Vagina (tissue), 2 donors: ENCODE measurements around the gene S100A5. TPM values are rescaled to one million over a fixed set of nuclear protein-coding genes. Genes with fewer than 3 reads are reported as not detected.
A peak's percentile ranks its signal among the peaks of the same experiment; 100 is the strongest.

Source experiments
- DNase-seq, 2 donors: peaks; one replicate each; pipeline ENCODE4 v3.0.0-alpha.2; 2017; ENCODE audit errors: extremely low spot score in 2 of 2
- H3K27ac ChIP-seq: fragments of 200-600 bp; sonication (generic); one replicate; pipeline ENCODE4 v1.5.1; 2019
- H3K27me3 ChIP-seq: fragments of 200-600 bp; sonication (generic); one replicate; pipeline ENCODE4 v1.5.1; 2019
- H3K36me3 ChIP-seq, 2 donors: fragments of 200-600 bp; sonication (generic); one replicate each; pipeline ENCODE4 v1.5.1; 2017 to 2019
- H3K4me1 ChIP-seq: fragments of 200-600 bp; sonication (generic); one replicate; pipeline ENCODE4 v1.5.1; 2019
- H3K4me3 ChIP-seq, 2 donors: fragments of 200-600 bp; sonication (generic); 1 replicate in 1 of 2; 2 replicates in 1 of 2; pipeline ENCODE4 v1.5.1; 2016 to 2019
- H3K9me3 ChIP-seq: fragments of 200-600 bp; sonication (generic); one replicate; pipeline ENCODE4 v1.5.1; 2019
- POLR2A ChIP-seq, 2 donors: fragments of 450-650 bp; IDR thresholded peaks; one replicate each; pipeline ENCODE4 v1.6.1; 2017; ENCODE audit warnings: antibody characterized with exemption in 2 of 2, mild to moderate bottlenecking in 2 of 2, moderate library complexity in 2 of 2
- POLR2AphosphoS5 ChIP-seq, 2 donors: sonication (generic); formaldehyde crosslinking; IDR thresholded peaks; one replicate each; pipeline ENCODE4 v1.9.0; 2017; ENCODE audit warnings: antibody characterized with exemption in 2 of 2, mild to moderate bottlenecking in 2 of 2, low read depth in 1 of 2; ENCODE audit not compliant: insufficient read depth in 1 of 2
- intact Hi-C: fragments of 100-400 bp; cut with DNase I; formaldehyde crosslinking; loops from one replicate; pipeline ENCODE4 v1.15.1; 2023
- total RNA-seq: library from RNA; depleted of rRNA; stranded (reverse); fragments of >200 nt; gene quantifications from one replicate; pipeline ENCODE4 v1.2.3, GENCODE V29; 2016
- TF ChIP-seq, protein P1 (sequence below), 3 experiments: fragments of 450-650 bp in 2 of 3; fragments of 200-600 bp in 1 of 3; sonication (generic) in 1 of 3; IDR thresholded peaks; one replicate each; pipeline ENCODE4 v1.5.1; 2017 to 2019; ENCODE audit warnings: antibody characterized with exemption in 3 of 3, mild to moderate bottlenecking in 2 of 3, moderate library complexity in 2 of 3

Gene S100A5
- total RNA-seq, 1 donor from 2014 or later, result not detected

DNA sequence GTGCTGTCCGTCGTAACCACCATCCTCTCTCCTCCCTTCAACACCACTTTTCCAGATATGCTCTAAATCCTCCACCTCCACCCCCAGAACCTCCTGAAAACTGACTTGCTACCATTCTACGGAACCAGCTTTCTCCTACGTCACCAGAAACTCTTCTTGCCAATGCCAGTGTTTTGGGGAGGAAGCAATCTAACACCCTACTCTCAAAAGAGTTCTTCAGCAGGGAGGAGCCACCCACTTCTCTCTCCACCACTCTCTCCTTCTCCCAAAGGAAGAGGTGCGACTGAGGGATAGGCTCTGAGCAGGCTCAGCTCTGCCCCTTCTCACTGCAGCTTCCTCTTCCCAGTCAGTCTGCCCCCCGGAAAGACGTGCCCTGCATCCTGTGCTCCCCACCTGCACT is 31.0 kb upstream of the S100A5 start:
- Histone ChIP-seq H3K27me3 (no peaks in the 10 kb centered on the region), H3K36me3 (no peaks in the 10 kb centered on the region), H3K4me3 (no peak overlapping the region), H3K4me1 (peaks cover 28% of the 10 kb centered on the region), H3K9me3 (no peaks in the 10 kb centered on the region), H3K27ac (no peak overlapping the region)
- intact Hi-C loops, result no loop called here
- TF ChIP-seq, protein P1, sequence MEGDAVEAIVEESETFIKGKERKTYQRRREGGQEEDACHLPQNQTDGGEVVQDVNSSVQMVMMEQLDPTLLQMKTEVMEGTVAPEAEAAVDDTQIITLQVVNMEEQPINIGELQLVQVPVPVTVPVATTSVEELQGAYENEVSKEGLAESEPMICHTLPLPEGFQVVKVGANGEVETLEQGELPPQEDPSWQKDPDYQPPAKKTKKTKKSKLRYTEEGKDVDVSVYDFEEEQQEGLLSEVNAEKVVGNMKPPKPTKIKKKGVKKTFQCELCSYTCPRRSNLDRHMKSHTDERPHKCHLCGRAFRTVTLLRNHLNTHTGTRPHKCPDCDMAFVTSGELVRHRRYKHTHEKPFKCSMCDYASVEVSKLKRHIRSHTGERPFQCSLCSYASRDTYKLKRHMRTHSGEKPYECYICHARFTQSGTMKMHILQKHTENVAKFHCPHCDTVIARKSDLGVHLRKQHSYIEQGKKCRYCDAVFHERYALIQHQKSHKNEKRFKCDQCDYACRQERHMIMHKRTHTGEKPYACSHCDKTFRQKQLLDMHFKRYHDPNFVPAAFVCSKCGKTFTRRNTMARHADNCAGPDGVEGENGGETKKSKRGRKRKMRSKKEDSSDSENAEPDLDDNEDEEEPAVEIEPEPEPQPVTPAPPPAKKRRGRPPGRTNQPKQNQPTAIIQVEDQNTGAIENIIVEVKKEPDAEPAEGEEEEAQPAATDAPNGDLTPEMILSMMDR (IDR thresholded peaks at IDR 0.05), result no peak
- TF ChIP-seq POLR2A (IDR thresholded peaks at IDR 0.05) (no peak), POLR2AphosphoS5 (IDR thresholded peaks at IDR 0.05; ENCODE audit: insufficient read depth in 1 of 2, low read depth in 1 of 2) (no peak)
- no peak for DNase-seq

DNA sequence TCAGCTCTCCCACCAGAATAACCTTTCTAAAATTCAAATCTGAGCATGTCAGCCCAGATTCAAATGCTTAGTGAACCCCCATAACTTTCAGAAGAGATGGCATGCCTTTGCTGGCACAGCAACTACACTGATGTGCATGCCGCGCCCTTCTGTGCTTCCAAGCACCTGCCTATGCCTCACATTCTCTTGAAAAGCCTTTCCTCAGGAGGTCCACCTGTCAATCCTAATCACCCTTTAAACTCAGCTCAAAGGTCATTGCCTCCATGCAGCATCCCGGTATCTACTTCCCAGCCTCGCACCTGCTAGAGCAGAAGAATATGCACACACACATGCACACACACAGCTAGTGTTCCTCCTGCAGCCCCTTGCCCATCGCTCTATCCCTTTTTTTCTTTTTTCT is 30.1 kb upstream of the S100A5 start:
- intact Hi-C loops, result no loop called here
- DNase-seq, result no peak
- TF ChIP-seq, protein P1 (IDR thresholded peaks at IDR 0.05), result no peak
- TF ChIP-seq POLR2A (IDR thresholded peaks at IDR 0.05) (no peak), POLR2AphosphoS5 (IDR thresholded peaks at IDR 0.05; ENCODE audit: insufficient read depth in 1 of 2, low read depth in 1 of 2) (no peak)
- peaks cover 34% of the 10 kb centered on the region for H3K4me1 ChIP-seq
- no peaks in the 10 kb centered on the region for H3K9me3 ChIP-seq
- H3K27me3 ChIP-seq, result no peaks in the 10 kb centered on the region
- H3K4me3 ChIP-seq, result no peak overlapping the region
- H3K36me3 ChIP-seq, result no peaks in the 10 kb centered on the region
- no peak overlapping the region for H3K27ac ChIP-seq

DNA sequence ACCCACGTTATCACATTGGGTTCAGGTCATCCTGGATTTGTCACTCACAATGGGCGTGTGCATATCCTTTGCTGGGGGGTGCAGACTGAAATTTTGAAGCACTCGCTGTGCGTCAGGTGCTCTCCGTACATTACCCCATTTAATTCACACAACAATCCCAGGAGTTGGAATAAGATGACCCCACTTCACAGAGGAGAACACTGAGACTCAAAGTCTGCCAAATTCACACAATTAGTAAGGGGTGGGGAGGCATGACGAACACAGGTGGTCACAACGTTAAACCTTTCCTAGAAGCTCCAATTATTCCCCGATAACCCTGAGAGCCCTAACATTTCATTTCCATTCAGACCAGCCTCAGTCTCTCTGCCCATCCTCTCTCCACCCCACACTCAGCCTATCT is 28.7 kb upstream of the S100A5 start:
- peak overlapping the region; percentile 98 for H3K27ac ChIP-seq
- TF ChIP-seq POLR2A (IDR thresholded peaks at IDR 0.05) (no peak), POLR2AphosphoS5 (IDR thresholded peaks at IDR 0.05; ENCODE audit: insufficient read depth in 1 of 2, low read depth in 1 of 2) (no peak)
- TF ChIP-seq, protein P1 (IDR thresholded peaks at IDR 0.05), result no peak
- H3K9me3 ChIP-seq, result no peaks in the 10 kb centered on the region
- no peaks in the 10 kb centered on the region for H3K36me3 ChIP-seq
- H3K4me1 ChIP-seq, result peaks cover 44% of the 10 kb centered on the region
- no peak for DNase-seq
- no peaks in the 10 kb centered on the region for H3K27me3 ChIP-seq
- intact Hi-C loops, result loop anchor here (5.0 kb wide), 1 partner anchor 57 kb away; no protein-coding TSS in a partner anchor
- no peak overlapping the region for H3K4me3 ChIP-seq

DNA sequence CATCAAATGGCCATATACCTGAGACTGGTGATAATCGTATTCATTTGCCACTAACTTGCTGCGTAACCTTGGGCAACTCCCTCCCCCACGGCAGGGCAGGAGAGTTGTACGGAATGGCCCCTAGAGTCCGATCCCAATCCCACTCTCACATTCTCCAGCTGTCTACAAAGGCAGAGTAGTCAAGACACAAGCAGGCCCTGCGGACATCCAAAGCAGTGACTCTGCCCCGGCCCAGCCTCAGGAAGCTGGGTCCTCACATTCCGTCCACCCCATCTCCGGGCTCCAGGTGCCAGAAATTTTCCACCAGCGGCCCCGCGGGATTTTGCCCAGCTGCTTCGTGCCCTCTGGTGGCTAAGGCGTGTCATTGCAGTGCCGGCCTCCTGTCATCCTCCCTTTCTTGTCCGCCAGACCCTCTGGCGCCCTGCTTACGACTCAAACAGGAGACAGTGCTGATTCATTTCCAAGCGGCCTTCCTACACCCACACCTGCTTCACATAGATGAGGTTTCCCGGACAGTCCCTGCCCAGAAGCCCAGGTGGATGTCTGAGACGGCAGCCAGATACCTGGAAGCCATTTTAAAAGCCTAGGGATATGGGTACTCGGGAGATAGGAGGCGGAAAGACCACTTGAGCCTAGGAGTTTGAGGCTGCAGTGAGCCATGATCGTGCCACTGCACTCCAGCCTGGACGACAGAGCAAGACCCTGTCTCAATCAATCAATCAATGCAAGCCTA is 27.8 kb upstream of the S100A5 start:
- peak in 1 of 2 donors; percentile 92 for DNase-seq
- Histone ChIP-seq H3K27me3 (no peaks in the 10 kb centered on the region), H3K36me3 (no peaks in the 10 kb centered on the region), H3K27ac (peak overlapping the region; percentile 98), H3K9me3 (no peaks in the 10 kb centered on the region), H3K4me3 (peak overlapping the region; percentile 22 to 28), H3K4me1 (peaks cover 41% of the 10 kb centered on the region)
- intact Hi-C loops, result loop anchor here (1.0 to 5.0 kb wide), 2 partner anchors 35 to 56 kb away; no protein-coding TSS in a partner anchor
- TF ChIP-seq POLR2AphosphoS5 (IDR thresholded peaks at IDR 0.05; ENCODE audit: insufficient read depth in 1 of 2, low read depth in 1 of 2) (peak; percentile 84), POLR2A (IDR thresholded peaks at IDR 0.05) (peak in 1 of 2 donors; percentile 4)
- TF ChIP-seq, protein P1 (IDR thresholded peaks at IDR 0.05), result peak; percentile 99 to 100 (median 100)
